Activated gamma-delta T cell treated with anti-CD3 and anti-CD28 coated beads, Interleukin-2, amount 50 U/mL, for 16 hours (primary cell): ENCODE data around the gene SPOP.
A peak's percentile ranks its signal among the peaks of the same experiment; 100 is the strongest.
"Not testable (repeated sequence)": the region's sequence is repeated elsewhere in the genome, so short reads cannot be mapped to it uniquely, and the experiment has no call there.

Source experiments
- DNase-seq: peaks from one replicate; pipeline ENCODE4 v3.0.0-alpha.2; 2020; ENCODE audit warnings: low read depth

SPOP gene

DNA sequence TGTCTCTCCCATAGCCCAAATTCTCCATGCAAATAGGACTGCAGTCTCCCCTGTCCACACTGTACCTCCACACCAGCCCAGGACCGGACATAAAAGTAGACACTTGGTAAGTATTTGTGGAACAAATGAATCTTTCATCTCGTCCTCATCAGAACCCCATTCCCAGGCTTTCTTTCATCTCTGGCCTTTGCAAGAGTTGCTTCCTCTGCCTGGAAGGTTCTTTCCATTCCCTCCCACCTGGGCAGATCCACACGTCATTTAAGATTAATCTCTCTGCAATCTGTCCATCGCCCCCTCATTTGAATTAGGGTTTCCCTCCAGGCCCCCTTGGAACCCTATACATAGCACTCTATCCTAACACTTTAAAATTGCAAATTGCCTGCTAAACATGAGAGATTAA, 106.1 kb downstream of the SPOP start:
- DNase-seq, result no peak

DNA sequence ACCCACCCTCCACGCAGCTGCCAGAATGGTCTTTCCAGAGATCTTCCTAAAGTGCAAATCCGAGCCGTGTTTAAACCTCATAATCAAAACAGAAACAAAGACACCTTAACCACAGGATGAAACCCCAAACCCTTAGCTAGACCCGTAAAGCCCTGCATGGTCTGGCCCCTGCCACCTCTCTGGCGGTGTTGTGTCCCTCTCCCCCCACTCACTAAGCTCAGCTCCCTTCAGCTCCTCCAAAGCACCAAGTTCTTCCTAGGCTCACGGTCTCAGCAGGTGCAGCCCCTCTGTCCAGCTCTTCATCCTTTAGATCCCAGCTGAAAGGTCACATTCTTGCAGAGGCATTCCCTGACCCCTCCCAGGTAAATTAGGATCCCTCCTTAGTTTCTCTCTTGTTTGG, 106.6 kb downstream of the SPOP start:
- DNase-seq, result no peak

GRCh38 chr17:49570540-49571242, 107.2 kb downstream of the SPOP start:
- no peak for DNase-seq

- not testable (repeated sequence) for DNase-seq
Observed at GRCh38 chr17:49568695-49569047, 109.2 kb downstream of the SPOP start.

DNA sequence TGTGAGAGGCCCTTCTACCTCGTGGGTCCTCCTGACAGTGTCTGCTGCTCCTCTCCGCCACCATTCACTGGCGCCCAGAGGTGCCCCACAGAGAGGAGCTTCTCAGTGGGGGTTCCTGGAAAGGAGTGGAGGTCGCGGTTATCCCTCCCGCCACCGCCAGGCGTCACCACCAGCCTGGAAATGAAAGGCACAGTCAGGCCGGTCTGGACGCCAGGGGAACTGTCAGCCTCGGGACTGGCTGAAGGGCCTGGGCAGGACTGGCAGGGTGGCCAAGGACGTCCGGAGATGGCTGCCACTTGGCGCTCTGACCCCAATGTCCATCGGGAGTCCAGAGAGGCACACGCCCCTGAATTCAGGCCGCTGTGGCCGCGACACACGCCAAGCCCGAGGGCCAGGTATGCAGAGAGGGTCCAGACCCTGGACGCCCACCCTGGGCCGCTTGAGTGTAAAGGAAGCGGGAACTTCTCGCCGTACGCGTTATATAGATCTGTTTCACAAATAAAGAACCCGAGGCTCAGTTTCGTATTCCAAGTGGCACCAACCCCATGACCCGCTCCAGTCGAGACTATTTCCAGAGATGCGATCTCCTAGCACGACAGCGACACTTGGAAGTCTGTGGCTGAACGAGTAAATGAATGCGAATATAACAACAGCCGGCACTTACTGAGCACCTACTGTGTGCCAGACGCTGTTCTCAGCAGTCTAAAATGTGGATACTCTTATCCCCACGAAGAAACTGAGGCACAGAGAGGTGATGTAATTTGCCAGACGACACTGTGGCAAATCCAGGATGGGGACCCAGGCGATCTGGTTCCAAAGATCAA, 109.8 kb downstream of the SPOP start:
- peak; percentile 75 for DNase-seq

GRCh38 chr17:49567104-49567521, 110.8 kb downstream of the SPOP start:
- DNase-seq, result no peak

DNA sequence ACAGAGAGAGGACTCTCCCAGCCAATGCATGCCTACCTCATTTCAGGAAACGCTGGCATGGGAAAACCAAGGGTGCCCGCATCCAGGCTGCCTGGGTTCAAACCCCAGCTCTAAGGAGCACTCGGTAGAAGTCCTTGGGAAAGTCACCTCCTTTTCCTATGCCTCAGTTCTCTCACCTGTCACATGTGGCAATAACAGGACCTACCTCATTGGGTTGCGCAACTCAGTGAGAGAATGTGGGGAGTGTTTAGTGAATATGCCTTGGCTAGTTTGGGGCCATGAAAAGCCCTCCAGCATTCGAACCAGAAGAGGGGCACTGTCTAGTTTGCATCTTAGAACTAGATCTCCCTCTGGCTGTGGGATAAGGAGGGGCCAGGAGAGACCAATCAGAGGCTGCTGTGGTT, 111.2 kb downstream of the SPOP start:
- no peak for DNase-seq

GRCh38 chr17:49565948-49566491, 111.9 kb downstream of the SPOP start:
- no peak for DNase-seq

DNA sequence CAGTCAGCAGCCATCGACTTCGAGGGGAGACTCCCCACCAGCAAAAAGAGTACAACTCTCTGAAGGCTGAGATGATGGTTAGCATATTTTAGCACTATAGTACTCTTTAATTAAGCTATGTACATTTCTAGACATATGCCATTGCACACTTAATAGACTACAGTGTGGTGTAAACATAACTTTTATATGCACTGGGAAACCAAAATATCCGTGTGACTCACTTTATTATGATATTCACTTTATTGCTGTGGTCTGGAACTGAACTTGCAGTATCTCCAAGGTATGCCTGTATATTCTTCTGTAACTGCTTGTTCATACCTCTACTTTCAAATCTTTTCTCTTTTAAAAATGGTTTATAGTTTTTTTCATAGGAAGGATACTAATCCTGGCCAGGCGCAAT, 113.3 kb downstream of the SPOP start:
- DNase-seq, result no peak

DNA sequence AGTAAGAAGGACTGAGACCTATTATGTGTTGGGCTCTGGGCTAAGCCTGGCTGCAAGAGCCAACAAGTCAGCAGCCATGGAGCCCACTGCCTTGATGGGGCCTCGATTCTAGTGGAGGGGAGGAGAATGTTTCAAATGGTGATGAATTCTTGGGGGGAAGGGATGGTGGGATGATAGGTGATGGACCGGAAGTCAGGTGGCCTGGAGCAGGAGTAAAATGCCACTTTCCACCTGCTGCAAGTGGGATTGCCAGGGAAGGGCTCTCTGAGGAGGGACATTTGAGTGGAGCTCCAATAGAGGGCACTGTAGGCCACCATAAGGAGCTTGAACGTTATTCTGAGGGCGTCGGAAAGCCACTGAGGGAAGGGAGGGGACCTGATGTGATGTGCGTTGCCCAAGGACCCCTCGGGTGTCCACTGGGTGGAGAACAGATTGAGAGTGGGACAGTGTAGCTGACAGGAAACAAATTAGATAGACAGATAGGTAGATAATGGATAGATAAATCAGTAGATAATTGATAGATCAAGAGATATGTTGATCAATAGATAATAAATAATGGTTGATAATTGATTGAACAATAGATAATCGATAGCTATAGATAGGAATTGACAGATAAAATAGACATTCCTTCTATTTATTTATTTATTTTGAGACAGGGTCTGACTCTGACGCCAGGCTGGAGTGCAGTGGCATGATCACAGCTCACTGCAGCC, 120.4 kb downstream of the SPOP start:
- DNase-seq, result no peak

- peak; percentile 75 for DNase-seq
Observed at GRCh38 chr17:49556223-49556943, 121.5 kb downstream of the SPOP start.

GRCh38 chr17:49555495-49556222, 122.2 kb downstream of the SPOP start:
- no peak for DNase-seq

- DNase-seq, result no peak
Observed at GRCh38 chr17:49554694-49555494, 123.0 kb downstream of the SPOP start.

GRCh38 chr17:49553676-49554335, 124.1 kb downstream of the SPOP start:
- no peak for DNase-seq

DNA sequence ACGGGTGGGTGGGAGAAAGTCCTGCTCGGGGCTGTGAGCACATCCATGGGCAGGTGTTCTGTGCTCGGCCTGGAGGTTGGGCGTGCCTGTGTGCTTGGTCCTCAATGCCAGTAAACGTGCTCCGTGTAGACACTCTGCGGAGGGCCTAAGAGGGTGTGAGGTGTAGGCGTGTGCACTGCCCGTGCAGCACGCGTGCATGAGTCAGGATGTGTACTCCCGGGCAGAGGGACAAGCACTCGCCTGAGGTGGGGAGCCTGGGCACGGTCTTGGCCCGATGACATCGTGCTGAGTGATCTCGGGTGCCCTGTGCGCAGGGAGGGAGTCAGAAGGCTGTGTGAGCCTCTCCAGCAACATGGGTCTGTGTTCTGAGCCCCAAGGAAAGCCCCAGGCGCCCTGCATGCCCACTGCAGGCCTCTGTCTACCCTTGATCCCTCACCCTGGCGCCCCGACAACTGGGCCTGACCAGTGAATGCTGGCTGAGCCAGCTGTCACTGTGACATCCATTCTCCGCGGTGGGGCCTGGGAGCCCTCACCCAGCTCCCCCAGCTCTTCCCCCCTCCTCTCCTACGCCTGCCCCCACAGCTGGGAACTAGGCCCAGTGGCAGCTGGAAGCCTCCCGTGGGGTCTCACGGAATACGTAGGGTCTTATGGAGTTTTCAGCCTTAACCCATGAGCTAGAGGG, 125.7 kb downstream of the SPOP start:
- DNase-seq, result no peak

DNA sequence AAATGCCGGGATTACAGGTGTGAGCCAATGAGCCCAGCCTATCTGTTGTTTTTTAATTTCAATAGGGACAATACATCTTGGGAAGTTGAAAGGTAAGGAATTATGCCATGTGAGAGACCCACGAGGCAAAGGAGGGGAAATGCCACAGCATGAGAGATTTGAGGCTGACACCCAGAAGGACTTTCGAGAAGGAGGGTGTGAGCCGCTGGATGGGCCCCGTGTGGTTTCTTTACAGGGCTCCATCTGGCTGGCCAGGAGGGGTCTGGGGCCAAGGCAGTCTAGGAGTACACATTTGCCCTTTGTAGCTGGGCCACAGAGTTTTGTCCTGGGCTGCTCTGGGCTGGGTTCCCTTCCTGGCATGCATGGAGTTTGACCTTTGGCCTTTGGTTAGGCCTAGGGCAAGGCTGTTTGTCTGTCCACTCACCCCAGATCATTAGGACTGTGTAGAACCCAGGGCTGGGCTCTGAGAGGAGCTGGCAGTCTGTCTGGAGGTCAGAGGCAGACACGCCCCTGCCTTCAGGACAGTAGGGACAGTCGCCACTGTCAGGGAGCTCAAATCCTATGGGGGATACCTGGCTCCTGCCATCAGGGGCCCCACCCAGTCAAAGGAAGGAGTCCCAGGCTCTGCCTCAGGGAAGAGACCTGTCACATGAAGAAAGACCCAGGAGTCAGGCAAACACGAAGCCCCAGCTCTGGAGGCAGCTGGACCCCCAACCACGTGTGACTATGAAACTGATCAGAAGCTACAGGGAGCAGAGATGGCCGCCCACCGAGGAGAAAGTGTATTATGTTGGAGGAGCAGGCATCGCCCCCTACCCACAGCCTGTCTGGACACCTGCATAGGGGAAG, 126.5 kb downstream of the SPOP start:
- DNase-seq, result no peak

DNA sequence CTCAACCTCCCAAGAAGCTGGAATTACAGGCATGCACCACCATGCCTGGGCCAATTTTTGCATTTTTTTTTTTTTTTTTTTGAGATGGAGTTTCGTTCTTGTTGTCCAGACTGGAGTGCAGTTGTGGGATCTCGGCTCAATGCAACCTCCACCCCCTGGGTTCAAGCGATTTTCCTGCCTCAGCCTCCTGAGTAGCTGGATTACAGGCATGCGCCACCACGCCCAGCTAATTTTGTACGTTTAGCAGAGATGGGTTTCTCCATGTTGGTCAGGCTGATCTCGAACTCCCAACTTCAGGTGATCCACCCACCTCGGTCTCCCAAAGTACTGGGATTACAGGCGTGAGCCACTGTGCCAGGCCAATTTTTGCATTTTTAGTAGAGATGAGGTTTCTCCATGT, 127.1 kb downstream of the SPOP start:
- not testable (repeated sequence) for DNase-seq
